Right ventricle myocardium inferior (tissue), 1 donor: ENCODE results near the gene MAPRE3. TPM values are rescaled to one million over a fixed set of nuclear protein-coding genes. Genes with fewer than 3 reads are reported as not detected.

Experiments used
- ATAC-seq: fragments of 200-7000 bp; cut with Tn5 transposase; one replicate; pipeline ENCODE4 v1.9.1; 2020; ENCODE audit warnings: mild to moderate bottlenecking, moderate library complexity
- DNase-seq: peaks from one replicate; pipeline ENCODE4 v3.0.0; 2021; ENCODE audit errors: missing footprints
- intact Hi-C: fragments of 100-400 bp; cut with DNase I; formaldehyde crosslinking; loops from one replicate; pipeline ENCODE4 v1.11.0; 2022
- total RNA-seq: library from RNA; stranded (reverse); fragmentation: NEBNext Ultra II Directional; extraction: Animal tissue kit (Norgen Biotek cat#: 25700); gene quantifications from one replicate; pipeline ENCODE4 v1.2.1, GENCODE V29; 2021
- donor health status: DM: no; HTN: yes; CAD: no; lungs with severe emphysema.

Gene MAPRE3
- total RNA-seq, 1 donor from 2014 or later = 58.9 TPM

DNA sequence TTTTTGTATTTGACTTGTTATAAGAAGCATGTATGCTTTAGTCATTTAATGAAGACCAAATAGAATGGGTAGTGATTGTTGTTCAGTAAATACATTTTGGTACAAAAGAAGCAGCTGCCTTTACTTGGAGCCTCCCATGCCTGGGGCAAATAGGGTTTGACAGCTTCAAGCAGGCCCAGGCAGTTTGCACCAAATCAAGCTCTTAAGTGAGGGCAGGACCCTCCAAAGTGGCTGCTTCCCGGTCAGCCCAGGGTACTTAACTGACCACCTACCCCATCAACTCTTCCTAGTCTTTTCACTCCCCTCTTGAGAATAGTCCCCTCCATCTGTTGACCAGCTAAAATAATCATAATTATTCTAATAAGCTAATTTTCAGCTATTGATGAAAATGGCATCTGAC is 5.2 kb downstream of the MAPRE3 start:
- ATAC-seq = no peak
- no peak for DNase-seq
- intact Hi-C loops = no loop called here

DNA sequence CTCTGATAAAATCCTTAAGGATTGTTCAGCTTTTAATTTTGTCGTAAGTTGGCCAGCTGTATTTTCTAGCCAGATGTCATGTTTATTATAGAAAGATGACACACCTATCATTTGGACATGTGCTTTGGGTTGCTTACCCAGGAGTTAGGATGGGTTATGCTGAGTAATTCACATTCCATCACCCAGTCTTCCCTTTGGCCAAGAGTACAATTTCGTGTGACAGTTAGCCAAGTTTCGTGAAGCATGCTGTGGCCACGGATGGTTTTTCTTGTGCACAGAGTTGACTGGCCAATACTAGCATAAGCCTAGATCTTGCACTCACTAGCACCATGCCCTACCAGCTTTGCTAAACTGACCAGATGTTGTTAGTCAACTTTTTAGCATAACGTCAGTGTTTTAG is 5.8 kb downstream of the MAPRE3 start:
- no peak for ATAC-seq
- intact Hi-C loops = no loop called here
- DNase-seq = no peak

DNA sequence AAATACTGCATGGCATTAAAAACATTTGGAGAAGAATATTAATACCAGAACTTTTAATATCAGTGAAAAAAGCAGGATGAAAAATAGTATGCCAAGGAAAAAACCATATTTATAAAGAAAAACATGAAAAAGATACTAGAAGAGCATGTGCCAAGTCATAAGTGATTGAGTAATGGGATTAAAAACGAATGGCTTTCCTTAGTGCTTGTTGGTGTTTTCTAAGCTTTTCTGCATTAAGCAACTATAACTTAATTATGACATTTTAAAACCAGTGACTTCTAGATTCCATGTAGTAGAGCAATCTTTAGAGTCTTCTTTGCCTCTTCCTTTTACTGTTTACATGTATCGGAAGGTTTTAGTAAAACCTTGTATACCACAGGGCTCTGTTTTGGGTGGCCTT is 6.6 kb downstream of the MAPRE3 start:
- no peak for DNase-seq

DNA sequence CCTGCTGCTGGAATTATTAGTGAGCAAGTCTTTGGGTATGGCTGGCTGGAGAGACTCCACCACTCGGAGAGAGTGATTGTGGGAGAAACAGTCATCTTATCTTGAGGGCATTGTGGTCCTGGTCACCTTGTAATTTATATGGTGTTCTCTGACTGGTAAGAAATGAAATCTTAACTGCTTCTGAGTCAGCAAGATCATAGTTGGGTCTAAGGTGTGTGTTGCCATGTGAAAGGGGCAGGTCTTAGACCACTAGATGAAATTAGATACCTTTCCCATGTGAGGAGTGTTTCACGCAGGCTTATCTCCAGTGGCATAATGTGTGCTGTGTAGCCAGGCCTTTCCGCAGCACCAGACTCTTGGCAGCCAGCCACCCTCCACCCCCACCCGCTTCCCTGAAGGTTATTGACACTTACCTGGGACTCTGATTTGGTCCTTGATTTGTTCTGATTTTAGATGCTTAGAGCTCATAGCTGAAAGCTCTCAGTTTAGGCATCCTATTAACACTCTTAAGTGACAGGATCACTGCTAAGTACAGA is 7.7 kb downstream of the MAPRE3 start:
- ATAC-seq (no peak), DNase-seq (no peak)
- intact Hi-C loops = no loop called here

More for the DNA sequence above, 6.6 kb downstream of the MAPRE3 start:
- no peak for ATAC-seq
- intact Hi-C loops = no loop called here

DNA sequence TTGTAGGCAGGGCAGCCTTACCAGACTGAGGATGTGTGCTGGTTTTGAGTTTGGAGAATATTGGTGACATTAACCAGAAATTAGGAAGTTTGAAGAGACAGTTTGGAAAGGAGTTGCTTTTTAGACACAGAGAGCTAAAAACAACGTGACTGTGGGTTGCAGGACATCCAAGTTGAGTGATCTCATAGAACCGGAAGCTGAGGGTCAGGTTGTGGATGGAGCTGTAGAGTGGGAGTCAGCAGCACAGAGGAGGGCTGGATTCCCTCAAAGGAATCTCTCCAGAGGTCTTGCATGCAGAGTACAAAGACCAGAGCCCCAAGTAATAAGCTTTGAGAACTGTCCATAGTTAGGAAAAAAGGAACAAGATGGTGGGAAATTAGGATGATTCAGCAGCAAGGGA is 9.3 kb downstream of the MAPRE3 start:
- DNase-seq = no peak
- ATAC-seq = no peak
- intact Hi-C loops = no loop called here

DNA sequence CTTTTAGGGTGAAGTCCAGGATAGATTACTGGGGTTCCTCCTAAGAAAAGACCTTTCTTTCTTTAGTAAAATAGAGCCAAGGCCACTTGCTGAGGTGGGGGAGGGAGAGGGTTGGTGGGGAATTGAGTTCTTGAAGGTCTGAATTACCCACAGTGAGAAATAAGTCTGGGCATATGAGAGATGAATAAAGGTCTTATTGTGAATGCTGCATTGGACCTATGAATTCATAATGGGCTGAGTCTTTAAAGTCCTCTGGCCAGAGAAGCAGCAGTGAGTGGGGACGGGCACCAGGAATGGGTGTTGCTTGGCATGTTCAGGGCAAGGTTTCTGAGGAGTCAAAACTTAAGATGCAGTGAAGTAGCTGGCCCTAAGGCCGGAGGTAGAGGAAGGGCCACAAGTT is 10.5 kb downstream of the MAPRE3 start:
- ATAC-seq = no peak
- DNase-seq = no peak
- intact Hi-C loops = no loop called here

DNA sequence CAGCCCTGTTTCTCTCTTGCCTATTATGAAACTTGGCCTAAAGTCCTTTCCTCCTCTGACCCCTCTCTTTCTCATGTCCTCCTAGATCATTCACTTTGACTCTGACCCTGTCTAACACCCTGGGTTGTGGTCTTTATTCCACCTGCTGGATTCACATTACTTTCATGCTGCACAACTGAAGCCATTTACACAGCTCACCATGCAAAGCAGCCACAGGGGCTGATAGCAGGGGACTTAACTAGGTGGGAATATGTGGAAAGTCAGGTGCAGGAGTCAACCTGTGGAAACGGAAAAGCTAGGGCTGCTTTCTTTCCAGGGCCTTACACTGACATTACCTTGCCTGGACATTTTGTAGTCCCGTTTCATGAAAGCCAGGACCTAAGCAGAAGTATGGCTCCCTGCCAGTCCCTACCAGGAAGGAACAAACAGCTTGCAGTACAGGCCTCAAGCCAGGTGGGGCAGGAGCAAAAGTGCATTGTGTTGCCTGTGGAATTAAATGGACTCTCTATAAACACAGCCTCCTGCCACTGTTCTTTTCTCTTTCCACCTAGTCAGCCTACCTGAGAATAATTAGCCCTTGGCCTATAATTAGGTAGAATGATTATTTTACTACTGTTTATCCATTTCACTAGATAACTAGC is 11.8 kb downstream of the MAPRE3 start:
- peak; percentile 75 for DNase-seq
- peak; percentile 81 for ATAC-seq
- intact Hi-C loops = no loop called here

DNA sequence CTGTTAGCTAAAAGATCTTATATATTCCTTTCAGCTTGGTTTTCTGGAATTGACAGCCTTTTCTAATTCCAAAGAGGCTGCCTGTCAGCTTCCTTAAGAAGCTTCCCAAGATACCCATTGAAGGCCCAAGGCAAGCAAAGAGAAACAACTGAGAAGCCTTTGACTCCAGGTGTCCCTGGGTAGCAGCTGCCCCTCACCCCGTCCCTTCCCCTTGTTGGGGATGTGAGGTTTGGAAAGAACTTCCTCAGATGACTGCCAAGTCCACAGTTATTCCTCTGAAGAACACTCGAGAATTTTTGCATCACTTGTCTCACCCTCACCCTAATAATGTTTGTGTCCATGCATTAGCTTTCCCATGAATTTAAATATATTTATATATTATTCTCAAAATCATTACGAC is 13.3 kb downstream of the MAPRE3 start:
- ATAC-seq (no peak), DNase-seq (no peak)
- intact Hi-C loops = no loop called here

DNA sequence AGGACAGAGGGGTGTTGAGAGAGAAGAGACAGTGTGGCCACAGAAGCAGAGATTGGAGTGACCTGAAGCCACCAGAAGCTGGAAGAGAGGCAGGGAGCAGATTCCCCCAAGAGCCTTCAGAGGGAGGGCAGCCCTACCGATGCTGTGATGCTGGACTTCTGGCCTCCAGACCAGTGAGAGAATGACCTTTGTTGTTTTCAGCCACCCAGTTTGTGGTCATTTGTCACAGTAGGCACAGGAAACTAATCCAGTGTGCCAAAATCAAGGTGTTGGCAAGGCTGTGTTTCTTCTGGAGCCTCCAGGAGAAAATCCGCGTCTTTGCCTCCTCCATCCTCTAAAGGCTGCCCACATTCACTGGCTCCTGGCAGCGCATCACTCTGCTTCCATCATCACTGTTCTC is 15.4 kb downstream of the MAPRE3 start:
- ATAC-seq = no peak
- no peak for DNase-seq
- intact Hi-C loops = no loop called here

DNA sequence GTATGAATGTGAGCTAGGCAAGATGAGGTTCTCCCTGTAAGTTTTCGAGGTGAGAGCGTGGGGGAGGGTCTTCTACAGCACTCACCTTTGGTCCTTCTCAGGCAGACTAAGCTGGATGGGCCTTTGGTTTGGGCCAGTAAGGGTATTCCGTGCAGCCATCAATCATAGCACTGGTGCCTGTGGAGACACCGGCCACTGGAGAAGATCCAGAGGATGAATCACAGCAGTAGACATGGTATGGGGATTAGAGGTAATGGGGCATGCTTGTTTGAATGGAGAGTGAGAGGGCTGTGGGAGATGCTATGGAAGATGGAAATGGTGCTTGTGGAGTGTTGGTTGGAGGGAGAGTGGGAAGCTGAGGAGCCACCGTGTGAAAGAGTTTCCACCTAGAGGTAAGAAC is 16.1 kb downstream of the MAPRE3 start:
- ATAC-seq = no peak
- intact Hi-C loops = no loop called here
- DNase-seq = no peak

DNA sequence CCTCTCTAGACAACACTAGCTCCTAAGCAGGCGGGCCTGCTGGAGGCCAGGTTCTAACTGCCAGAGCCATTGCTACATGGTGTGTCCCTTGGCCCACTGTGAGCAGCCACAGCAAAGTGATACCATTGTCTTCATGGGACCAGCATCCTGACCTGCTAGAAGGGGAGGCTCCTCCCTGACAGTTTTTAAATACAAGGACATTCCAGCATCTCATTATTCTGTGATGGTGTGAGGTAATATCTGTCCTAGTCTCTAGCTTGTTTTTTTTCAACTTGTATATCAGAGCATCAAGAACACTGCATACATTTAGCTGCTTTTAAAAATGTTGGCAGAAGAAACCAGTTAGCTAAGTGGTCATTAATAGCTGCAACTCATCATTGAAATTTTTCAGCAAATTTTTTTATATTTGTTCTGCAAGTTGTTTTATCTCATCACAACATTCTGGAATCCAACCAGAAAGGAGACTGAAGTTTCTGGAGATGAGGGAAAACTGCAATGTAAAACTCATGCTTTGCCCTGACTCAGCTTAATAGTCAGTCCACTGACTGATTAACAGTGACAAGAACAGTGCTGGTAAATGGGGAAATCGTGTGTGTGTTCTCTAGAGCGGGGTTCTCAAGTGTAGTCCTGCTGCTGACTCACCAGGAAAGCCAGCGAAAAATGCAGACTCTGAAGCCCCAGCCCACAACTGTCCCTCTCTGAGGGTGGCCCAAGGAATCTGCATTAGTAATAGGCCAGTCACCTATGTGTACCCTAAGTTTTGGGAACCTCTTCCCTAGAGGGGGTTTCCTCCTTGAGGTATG is 17.8 kb downstream of the MAPRE3 start:
- DNase-seq (no peak), ATAC-seq (no peak)
- intact Hi-C loops = no loop called here

DNA sequence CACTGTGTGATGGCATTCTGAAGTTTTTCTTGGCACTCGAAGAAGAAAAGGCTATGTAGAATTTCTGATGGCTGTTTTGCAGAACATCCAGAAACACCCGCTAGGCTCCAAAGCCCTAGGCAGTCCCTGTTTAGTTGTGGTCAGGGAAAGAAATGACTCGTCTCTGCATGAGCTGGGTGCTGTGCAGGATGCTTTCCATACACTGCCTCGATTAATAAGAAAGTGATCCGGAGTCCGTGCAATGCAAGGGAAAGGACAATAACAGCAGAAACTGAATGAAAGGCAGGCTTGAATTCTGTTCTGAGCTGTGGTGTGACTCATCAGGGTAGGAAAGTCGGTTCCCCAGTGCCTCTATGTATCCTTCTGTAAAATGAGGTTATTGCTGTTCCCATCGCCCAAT is 18.7 kb downstream of the MAPRE3 start:
- intact Hi-C loops = no loop called here
- ATAC-seq (no peak), DNase-seq (no peak)

DNA sequence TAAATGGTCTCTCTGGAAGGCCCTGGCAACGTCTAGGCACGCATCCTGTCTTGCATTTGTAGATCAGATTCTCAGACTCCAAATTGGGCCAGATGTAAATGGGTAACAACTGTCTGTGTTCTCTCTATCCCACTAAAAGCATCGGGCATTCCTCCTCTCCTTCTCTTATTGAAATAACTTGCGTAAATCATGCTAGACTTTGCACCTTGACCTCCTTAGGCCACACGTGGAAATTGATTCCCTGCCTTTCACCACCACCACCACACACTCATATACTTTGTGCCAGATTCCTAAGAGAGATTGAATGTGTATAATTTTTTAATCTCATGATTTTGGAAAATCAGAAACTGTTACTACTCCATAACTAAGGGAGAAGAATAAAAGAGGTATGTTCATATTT is 21.3 kb downstream of the MAPRE3 start:
- intact Hi-C loops = no loop called here
- ATAC-seq = no peak

DNA sequence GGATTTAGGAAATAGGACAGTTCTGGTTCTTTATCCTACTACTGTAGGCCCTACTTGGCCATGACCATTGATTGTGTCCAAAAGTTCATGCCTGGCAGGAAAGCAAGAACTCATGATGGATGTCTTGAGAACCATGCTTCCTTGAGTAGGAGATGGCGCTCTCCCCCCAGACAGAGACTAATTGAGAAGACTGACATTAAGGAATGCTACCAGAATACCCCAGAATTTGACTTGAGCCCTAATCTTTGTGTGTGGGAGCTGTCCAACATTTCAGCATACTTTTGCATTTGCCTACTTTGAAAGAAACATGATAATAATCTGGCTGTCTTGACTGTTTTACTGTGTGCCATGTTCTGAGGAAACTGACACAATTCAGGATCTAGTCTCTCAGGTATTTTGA is 23.3 kb downstream of the MAPRE3 start:
- intact Hi-C loops = no loop called here
- DNase-seq (no peak), ATAC-seq (no peak)

More for the DNA sequence above, 21.3 kb downstream of the MAPRE3 start:
- no peak for DNase-seq

DNA sequence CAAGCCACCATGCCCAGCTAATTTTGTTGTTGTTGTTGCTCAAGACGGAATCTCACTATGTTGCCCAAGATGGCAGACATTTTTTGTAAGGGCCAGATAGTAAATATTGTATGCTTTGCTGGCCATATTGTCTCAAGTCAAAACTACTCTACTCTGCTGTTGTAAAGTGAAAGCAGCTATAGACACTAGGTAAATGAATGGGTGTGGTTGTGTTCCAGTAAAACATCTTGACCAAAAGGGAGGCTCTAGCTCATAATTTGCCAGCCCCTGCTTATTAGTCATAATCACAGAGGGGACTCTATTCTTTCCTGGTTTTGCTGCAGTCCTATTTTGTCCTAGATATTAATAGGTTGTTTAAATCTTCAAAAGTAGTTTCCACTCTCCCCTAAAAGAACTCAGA is 24.5 kb downstream of the MAPRE3 start:
- ATAC-seq (no peak), DNase-seq (no peak)
- intact Hi-C loops = no loop called here

DNA sequence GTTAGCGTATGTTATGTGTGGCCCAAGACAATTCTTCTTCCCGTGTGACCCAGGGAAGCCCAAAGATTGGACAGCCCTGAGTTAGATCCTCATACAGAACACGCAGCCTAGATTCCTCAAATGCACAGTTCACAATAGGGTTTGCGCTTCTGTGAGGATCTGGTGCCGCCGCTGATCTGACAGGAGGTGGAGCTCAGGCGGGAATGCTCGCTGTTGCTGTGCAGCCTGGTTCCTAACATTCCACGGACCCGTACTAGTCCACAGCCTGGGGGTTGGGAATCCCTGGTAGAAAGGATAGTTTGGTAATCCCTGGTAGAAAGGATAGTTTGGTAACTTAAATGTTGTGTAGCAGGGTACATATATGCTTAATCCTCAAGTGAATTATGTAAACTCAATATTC is 27.0 kb downstream of the MAPRE3 start:
- no peak for DNase-seq
- no peak for ATAC-seq
- intact Hi-C loops = no loop called here

DNA sequence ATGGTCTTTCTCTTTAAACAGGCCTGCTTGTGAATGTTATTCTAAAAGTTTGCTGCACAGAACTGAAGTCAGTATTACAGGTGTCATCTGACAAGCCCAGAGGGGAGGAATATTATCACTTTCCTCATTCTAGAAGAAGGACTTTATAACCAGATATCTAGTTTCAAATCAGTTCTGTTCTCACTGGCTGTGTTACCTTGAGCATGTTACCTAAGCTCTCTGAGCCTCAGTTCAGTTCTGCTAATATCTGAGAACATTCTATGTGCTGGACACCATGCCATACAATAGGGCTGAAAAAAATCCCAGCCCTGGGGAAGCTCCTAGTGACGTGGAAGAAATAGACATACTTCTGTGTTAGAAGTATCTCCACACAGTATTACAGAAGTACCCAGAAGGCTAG is 27.9 kb downstream of the MAPRE3 start:
- DNase-seq (no peak), ATAC-seq (no peak)
- intact Hi-C loops = no loop called here

DNA sequence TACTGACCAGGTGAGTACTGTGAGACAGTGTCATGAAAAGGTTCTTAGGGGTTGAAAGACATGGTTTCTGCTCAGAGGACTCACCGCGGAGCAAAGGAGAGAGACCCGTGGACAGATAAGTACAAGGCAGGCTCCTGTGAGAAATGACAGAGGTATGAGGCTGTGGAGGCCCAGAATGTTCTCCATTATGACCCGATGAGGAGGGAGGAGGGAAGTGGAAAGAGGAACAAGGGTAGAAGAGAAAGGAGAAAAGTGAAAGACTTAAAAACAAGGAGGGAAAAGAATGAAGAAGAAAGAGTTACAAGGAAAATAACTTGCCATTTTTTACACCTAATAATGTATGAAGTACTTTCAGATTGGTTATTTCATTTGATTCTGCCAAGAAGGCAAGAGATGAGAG is 29.8 kb downstream of the MAPRE3 start:
- ATAC-seq = no peak
- intact Hi-C loops = no loop called here
- no peak for DNase-seq

DNA sequence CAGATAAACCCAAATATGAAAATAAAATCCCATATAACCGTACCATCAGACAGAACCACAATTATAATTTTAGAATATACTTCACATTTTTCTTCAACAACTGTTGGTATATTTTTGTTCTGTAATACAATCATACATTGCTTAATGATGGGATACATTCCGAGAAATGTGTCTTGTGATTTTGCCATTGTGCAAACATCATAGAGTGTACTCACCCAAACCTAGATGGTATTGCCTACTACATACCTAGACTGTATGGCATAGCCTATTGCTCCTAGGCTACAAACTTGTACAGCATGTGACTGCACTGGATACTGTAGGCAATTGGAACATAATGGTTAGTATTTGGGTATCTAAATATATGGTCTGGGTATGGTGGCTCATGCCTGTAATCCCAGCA is 30.6 kb downstream of the MAPRE3 start:
- DNase-seq = no peak

DNA sequence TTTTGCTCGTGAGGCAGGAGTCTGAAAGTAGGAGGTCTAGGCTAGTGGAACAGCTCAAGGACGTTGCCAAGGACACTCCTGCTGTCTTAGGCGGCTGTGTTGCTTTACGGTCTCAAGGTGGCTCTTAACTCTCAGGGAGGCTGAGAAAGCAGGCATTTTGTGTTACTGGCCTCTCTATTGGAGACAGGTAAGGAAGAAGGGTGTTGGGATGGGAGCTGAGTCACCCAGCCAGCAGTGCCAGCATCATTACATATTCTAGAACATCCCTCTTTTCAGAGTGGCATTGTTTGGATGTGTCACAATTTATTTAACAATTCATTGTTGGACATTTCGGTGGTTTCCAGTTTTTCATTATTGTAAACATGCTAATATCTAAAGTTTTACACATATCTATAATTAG is 31.5 kb downstream of the MAPRE3 start:
- intact Hi-C loops = no loop called here
- no peak for DNase-seq
- ATAC-seq = no peak

More for the DNA sequence above, 30.6 kb downstream of the MAPRE3 start:
- no peak for ATAC-seq
- intact Hi-C loops = no loop called here
